Measurements from ENCODE around the gene STARD8.

GRCh38 chrX:68598841-68599240 lies 48.6 kb upstream of the STARD8 start:
- TF ChIP-seq POLR2A (IDR thresholded peaks at IDR 0.05) = no peak
- TF ChIP-seq, protein P1, sequence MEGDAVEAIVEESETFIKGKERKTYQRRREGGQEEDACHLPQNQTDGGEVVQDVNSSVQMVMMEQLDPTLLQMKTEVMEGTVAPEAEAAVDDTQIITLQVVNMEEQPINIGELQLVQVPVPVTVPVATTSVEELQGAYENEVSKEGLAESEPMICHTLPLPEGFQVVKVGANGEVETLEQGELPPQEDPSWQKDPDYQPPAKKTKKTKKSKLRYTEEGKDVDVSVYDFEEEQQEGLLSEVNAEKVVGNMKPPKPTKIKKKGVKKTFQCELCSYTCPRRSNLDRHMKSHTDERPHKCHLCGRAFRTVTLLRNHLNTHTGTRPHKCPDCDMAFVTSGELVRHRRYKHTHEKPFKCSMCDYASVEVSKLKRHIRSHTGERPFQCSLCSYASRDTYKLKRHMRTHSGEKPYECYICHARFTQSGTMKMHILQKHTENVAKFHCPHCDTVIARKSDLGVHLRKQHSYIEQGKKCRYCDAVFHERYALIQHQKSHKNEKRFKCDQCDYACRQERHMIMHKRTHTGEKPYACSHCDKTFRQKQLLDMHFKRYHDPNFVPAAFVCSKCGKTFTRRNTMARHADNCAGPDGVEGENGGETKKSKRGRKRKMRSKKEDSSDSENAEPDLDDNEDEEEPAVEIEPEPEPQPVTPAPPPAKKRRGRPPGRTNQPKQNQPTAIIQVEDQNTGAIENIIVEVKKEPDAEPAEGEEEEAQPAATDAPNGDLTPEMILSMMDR (IDR thresholded peaks at IDR 0.05) = no peak

All from Peyer's patch (tissue), 4 donors.